ENCODE results near the gene PPP2R2C.

Gene PPP2R2C

DNA sequence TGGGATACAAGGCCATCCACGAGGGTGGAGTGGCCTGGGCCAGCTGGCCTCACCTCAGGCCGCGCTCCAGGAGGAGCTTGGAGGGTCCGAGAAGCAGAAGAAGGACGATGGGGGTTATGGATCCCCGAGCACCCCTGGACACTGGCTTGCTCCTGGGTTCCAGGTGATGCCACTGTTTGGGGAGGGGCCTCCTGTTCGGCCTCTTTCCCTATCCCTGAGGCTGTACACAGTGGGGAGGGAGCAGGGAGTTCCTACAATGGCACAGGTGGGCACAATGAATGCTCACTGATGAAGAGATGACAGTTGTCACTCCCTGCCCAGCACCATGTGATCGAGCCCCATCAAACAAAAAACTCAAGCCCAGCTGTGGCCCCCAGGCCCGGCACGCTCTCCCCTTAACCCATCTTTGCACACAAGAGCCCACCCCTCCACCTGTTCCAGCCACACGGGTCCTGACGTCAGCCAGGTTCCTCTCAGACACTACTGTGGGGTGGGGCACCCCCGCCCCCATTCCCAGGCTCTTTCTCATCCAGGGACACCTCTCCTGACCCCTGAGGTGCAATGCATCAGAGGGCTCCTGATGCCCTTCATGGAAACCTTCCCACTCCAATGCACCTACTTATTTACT lies 132.5 kb downstream of the PPP2R2C start:
- TF ChIP-seq, protein P1, sequence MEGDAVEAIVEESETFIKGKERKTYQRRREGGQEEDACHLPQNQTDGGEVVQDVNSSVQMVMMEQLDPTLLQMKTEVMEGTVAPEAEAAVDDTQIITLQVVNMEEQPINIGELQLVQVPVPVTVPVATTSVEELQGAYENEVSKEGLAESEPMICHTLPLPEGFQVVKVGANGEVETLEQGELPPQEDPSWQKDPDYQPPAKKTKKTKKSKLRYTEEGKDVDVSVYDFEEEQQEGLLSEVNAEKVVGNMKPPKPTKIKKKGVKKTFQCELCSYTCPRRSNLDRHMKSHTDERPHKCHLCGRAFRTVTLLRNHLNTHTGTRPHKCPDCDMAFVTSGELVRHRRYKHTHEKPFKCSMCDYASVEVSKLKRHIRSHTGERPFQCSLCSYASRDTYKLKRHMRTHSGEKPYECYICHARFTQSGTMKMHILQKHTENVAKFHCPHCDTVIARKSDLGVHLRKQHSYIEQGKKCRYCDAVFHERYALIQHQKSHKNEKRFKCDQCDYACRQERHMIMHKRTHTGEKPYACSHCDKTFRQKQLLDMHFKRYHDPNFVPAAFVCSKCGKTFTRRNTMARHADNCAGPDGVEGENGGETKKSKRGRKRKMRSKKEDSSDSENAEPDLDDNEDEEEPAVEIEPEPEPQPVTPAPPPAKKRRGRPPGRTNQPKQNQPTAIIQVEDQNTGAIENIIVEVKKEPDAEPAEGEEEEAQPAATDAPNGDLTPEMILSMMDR (IDR thresholded peaks at IDR 0.05; ENCODE audit: extremely low read depth, missing control alignments): no peak
- no peak for DNase-seq (ENCODE audit: low spot score)

- TF ChIP-seq, protein P1 (IDR thresholded peaks at IDR 0.05; ENCODE audit: extremely low read depth, missing control alignments): no peak
- DNase-seq (ENCODE audit: low spot score): no peak
These were observed 133.2 kb downstream of the PPP2R2C start for GRCh38 chr4:6338951-6339817.

- no peak for DNase-seq (ENCODE audit: low spot score)
- TF ChIP-seq, protein P1 (IDR thresholded peaks at IDR 0.05; ENCODE audit: extremely low read depth, missing control alignments): no peak
These were observed 134.1 kb downstream of the PPP2R2C start for GRCh38 chr4:6338175-6338950.

DNA sequence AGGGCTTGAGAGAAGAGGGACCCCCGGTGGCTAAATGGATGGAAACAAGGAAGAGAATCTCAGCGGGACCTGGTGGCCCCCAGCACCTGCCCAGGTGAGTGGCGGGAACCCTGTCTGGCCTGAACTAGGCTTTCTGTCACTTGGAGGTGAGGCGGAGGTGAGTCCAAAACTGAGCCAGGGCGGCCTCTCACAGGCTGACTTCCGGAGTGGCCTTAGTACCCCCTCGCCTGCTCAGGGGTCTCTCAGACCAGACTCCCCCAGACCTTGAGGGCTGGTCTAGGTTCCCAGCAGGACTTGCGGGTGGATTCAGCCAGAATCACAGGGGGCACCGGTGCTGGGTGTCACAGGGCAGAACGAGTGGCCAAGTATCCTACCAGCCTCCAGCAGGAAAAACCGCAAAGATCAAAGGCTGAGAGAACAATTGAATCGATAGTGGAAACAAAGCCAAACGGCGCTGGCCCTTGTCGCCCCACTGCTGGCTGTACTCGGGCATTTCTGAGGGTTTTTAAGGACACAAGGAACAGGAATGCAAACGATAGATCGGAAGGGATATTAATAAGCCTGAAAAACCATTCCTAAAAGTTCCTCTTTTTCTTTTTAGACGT lies 135.0 kb downstream of the PPP2R2C start:
- DNase-seq (ENCODE audit: low spot score): no peak
- TF ChIP-seq, protein P1 (IDR thresholded peaks at IDR 0.05; ENCODE audit: extremely low read depth, missing control alignments): no peak

GRCh38 chr4:6336166-6336565 lies 136.2 kb downstream of the PPP2R2C start:
- no peak for DNase-seq (ENCODE audit: low spot score)
- TF ChIP-seq, protein P1 (IDR thresholded peaks at IDR 0.05; ENCODE audit: extremely low read depth, missing control alignments): no peak

DNA sequence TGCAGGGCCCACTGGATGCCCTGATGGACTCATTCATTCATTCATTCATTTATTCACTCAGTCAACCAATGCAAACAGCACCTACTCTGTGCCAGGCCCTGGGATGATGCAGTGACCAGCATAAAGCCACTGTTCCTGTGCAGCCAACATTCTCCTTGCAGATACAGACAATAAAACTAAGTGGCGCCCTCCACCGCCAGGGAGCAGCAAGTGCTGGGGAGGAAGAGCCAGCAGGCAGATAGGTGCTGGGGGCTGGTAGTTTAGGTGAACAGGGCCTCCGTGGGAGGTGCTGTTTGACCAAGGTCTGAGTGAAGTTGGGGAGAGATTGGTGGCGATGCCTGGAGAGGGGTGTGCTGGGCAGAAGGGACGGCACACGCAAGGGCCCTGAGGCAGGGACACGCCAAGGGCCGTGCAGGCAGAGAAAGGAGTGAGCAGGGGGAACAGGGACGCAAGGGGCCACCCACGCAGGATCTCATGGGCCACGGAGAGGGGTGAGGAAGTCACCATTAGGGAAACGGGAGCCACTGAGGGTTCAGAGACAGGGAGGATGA lies 137.3 kb downstream of the PPP2R2C start:
- no peak for DNase-seq (ENCODE audit: low spot score)
- TF ChIP-seq, protein P1 (IDR thresholded peaks at IDR 0.05; ENCODE audit: extremely low read depth, missing control alignments): no peak

Data from GM20000 (cell line).